ENCODE data around the gene KDM4C. TPM values are rescaled to one million over a fixed set of nuclear protein-coding genes. Genes with fewer than 3 reads are reported as not detected.

Gene KDM4C
- total and polyA plus RNA-seq, 2 of the 8 experiments (the other 6 are each of a cell fraction or from before 2014, with no cell fraction given) = 13.0 to 26.1 TPM

DNA sequence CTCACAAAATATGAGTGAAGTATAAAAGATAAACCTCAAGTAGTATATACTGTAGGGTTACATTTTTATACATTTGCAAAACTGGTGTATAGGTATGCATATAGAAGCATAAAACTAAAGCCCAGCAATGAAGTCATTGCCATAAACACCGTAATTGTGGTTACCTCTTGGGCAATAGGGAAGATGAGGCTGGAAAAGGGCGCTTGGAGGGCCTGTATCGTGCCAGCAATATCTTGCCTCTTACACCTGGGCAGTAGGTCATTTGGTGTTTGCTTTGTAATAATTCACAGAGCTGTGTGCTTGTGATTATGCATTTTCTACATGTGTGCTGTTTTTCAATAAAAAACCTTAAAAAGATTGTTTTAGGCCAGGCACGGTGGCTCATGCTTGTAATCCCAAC, 45.2 kb downstream of the KDM4C start:
- no peaks in the 10 kb centered on the region for H3K4me1 ChIP-seq (replicated peaks in 1 of 4; ENCODE audit: control insufficient read depth in 3 of 4, insufficient read depth in 4 of 4, low read length in 3 of 4)
- CTCF ChIA-PET (ENCODE audit: partially characterized antibody) = no interaction called here
- no peaks in the 10 kb centered on the region for H3K27me3 ChIP-seq (replicated peaks in 1 of 4; ENCODE audit: control insufficient read depth in 3 of 4, extremely low read depth in 1 of 4, insufficient read depth in 3 of 4, low read length in 3 of 4)

More for the DNA sequence above, 45.2 kb downstream of the KDM4C start:
- H4K8ac ChIP-seq (ENCODE audit: extremely low read depth, insufficient read depth, low read length) = no peak overlapping the region
- POLR2A ChIA-PET (ENCODE audit: partially characterized antibody) = no interaction called here
- no peak overlapping the region for H3K4me3 ChIP-seq (ENCODE audit: extremely low read depth in 1 of 4, insufficient read depth in 2 of 4, low read depth in 3 of 4, low read length in 4 of 4)
- DNase-seq (ENCODE audit: low read depth in 1 of 2, low spot score in 2 of 2) = peak in 1 of 2 experiments; percentile 1
- H2BK20ac ChIP-seq (ENCODE audit: low read length) = no peak overlapping the region
- H2BK15ac ChIP-seq (ENCODE audit: low read length) = no peak overlapping the region
- H3K56ac ChIP-seq (replicated peaks; ENCODE audit: insufficient read length, low read depth, low read length) = no peak overlapping the region
- H3K23me2 ChIP-seq (ENCODE audit: low read depth, low read length) = no peaks in the 10 kb centered on the region
- WGBS, 2 experiments (ENCODE audit: extremely low coverage in 1 of 2, insufficient coverage in 1 of 2, insufficient read length in 1 of 2, insufficient replicate concordance in 2 of 2, low coverage in 1 of 2, low lambda C conversion rate in 2 of 2, missing lambda C conversion rate in 1 of 2) = 95% methylated on average over 4 of the region's 4 CpGs; no CpG with 5 or more reads in 1 of the 2 experiments
- H3K9me3 ChIP-seq (ENCODE audit: insufficient read depth in 2 of 2, low read depth in 1 of 2, low read length in 1 of 2) = peaks cover 2 to 23% of the 10 kb centered on the region in 2 experiments; a peak in 3 of 4 replicates
- TF ChIP-seq E2F6 (IDR thresholded peaks at IDR 0.05) (no peak), HDAC2 (IDR thresholded peaks at IDR 0.05; ENCODE audit: borderline replicate concordance in 1 of 2, low read depth in 2 of 2, low read length in 2 of 2) (no peak), SP2 (IDR thresholded peaks at IDR 0.05; ENCODE audit: low read length) (no peak), RAD21 (IDR thresholded peaks at IDR 0.05 in 1 of 2, conservative IDR thresholded peaks at IDR 0.05 in 1 of 2; ENCODE audit: low read depth in 2 of 2, low read length in 2 of 2) (no peak), NANOG (IDR thresholded peaks at IDR 0.05; ENCODE audit: insufficient read depth, low read depth, low read length, poor library complexity, severe bottlenecking) (no peak)
- peaks cover 0 to 27% (median 5%) of the 10 kb centered on the region in 4 experiments; a peak in 4 of 8 replicates for H3K36me3 ChIP-seq (ENCODE audit: control insufficient read depth in 2 of 4, insufficient read depth in 4 of 4, low read length in 3 of 4)
- no peaks in the 10 kb centered on the region for H3K79me1 ChIP-seq (ENCODE audit: low read depth, low read length)
- no peak overlapping the region for H3K23ac ChIP-seq (ENCODE audit: insufficient read length)
- FAIRE-seq = no peak
- no peak overlapping the region for H2AFZ ChIP-seq (ENCODE audit: low read length)
- H4K20me1 ChIP-seq (replicated peaks in 1 of 2; ENCODE audit: control insufficient read depth in 1 of 2, insufficient read depth in 2 of 2, low read length in 2 of 2) = no peaks in the 10 kb centered on the region
- H4K91ac ChIP-seq (replicated peaks; ENCODE audit: insufficient read length, low read length) = no peak overlapping the region
- no peak overlapping the region for H3K4me2 ChIP-seq (ENCODE audit: insufficient read depth in 1 of 2, low read depth in 2 of 2, low read length in 2 of 2)
- no peak overlapping the region for H3K27ac ChIP-seq (ENCODE audit: low read depth, low read length)
- H2BK120ac ChIP-seq (replicated peaks; ENCODE audit: low read depth, low read length) = no peak overlapping the region
- no peaks in the 10 kb centered on the region for H3K79me2 ChIP-seq (ENCODE audit: control insufficient read depth in 1 of 2, insufficient read depth in 2 of 2, low read length in 2 of 2)
- H3K9ac ChIP-seq (replicated peaks in 1 of 4; ENCODE audit: extremely low read depth in 1 of 4, low read depth in 3 of 4, low read length in 3 of 4) = no peak overlapping the region
- H2BK5ac ChIP-seq (ENCODE audit: low read depth, low read length) = no peak overlapping the region
- no peak overlapping the region for H3K18ac ChIP-seq (ENCODE audit: extremely low read depth, low read length)
- H3K4ac ChIP-seq (replicated peaks; ENCODE audit: insufficient read length, low read depth, low read length) = no peak overlapping the region
- no peak overlapping the region for H4K5ac ChIP-seq (ENCODE audit: insufficient read length, low read depth, low read length)
- no peak overlapping the region for H2BK12ac ChIP-seq (ENCODE audit: low read depth, low read length)
- no peak overlapping the region for H2AK5ac ChIP-seq (ENCODE audit: low read depth, low read length)
- H3K14ac ChIP-seq (ENCODE audit: insufficient read length) = no peak overlapping the region

Measured in H1 (cell line).